ENCODE data around the gene IL1R1.

- TF ChIP-seq MAX (IDR thresholded peaks at IDR 0.05) (no peak), CREB1 (IDR thresholded peaks at IDR 0.05; ENCODE audit: low read depth) (no peak), REST (IDR thresholded peaks at IDR 0.05; ENCODE audit: low read depth) (no peak), RAD21 (IDR thresholded peaks at IDR 0.05; ENCODE audit: low read depth) (no peak), TCF12 (IDR thresholded peaks at IDR 0.05; ENCODE audit: low read depth) (no peak), YY1 (IDR thresholded peaks at IDR 0.05; ENCODE audit: low read depth) (no peak), TAF1 (IDR thresholded peaks at IDR 0.05; ENCODE audit: low read depth) (no peak)
These were observed 84.3 kb downstream of the IL1R1 start for GRCh38 chr2:102226612-102227391.

All from Ishikawa (cell line).